ENCODE data around the gene SUMO4. TPM values are rescaled to one million over a fixed set of nuclear protein-coding genes. Genes with fewer than 3 reads are reported as not detected.

The SUMO4 gene
- total and polyA plus RNA-seq, 9 of the 15 experiments (the other 6 are each of a cell fraction or from before 2014, with no cell fraction given) = 0.20 to 1.9 (median 0.50) TPM; not detected in 2

DNA sequence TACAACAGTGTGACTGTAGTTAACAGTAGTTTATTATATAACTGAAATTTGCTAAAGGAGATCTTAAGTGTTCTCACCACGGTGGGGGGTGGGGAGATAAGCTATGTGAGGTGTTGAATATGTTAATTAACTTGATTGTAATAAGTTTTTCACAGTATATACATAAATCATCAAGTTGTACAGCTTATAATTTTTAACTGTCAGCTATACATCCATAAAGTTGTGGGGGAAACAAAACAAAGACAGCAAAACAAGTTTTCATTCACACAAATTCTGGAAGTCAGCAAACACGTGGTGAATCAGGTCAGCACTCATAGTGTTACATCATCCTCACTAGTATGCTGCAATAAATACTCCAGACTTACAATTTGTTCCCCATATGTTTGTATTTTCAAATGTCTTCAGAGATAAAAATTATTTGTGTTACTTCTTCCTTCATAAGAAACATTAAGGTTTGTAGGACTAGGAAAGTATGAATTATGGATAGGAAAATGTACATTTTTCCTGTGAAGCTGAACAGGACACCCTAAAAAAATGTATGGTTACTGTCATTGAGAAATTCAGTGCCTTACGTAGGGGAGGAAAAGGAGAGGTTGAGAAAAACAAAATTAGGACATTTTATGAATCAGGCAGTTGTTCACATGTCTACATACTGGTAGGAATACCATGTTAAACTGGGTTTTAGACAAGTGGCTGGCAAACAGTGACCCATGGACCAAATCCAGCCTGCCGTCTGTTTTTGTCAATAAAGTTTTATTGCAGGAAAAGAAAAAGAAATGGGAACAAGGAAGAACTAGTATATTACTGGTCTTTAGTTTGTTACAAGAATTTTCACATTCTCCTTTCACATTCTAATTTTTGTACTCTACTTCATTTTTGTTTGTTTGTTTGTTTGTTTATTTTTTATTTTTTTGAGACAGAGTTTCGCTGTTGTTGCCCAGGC is 6.0 kb downstream of the SUMO4 start (continued):
- TF ChIP-seq SRSF1 (IDR thresholded peaks at IDR 0.05; ENCODE audit: low read depth, low read length) (no peak), EP400 (IDR thresholded peaks at IDR 0.05) (peak; percentile 85), ATF4 (CRISPR knock-in tag; IDR thresholded peaks at IDR 0.05) (peak; percentile 81), ZNF77 (CRISPR knock-in tag; IDR thresholded peaks at IDR 0.05) (no peak), ZNF146 (CRISPR knock-in tag; IDR thresholded peaks at IDR 0.05; ENCODE audit: unreplicated experiment) (no peak), ZNF584 (CRISPR knock-in tag; IDR thresholded peaks at IDR 0.05; ENCODE audit: low read depth) (peak; percentile 71; the same call in 1 of the 2 replicates), RBM25 (IDR thresholded peaks at IDR 0.05; ENCODE audit: low read depth, low read length, severe bottlenecking) (no peak), CBX8 (IDR thresholded peaks at IDR 0.05; ENCODE audit: borderline replicate concordance, extremely low read depth, low read depth, low read length, poor library complexity, severe bottlenecking) (no peak), POLR3G (IDR thresholded peaks at IDR 0.05; ENCODE audit: extremely low read depth, insufficient read length, insufficient replicate concordance) (no peak), ZNF644 (tag; IDR thresholded peaks at IDR 0.05; ENCODE audit: low read depth) (no peak), ETS2 (tag; IDR thresholded peaks at IDR 0.05; ENCODE audit: borderline replicate concordance, poor library complexity, severe bottlenecking) (no peak), SRSF9 (IDR thresholded peaks at IDR 0.05; ENCODE audit: borderline replicate concordance, low read depth, low read length) (no peak), FOXO4 (CRISPR knock-in tag; IDR thresholded peaks at IDR 0.05) (no peak), GATAD2A (IDR thresholded peaks at IDR 0.05) (no peak), ZNF121 (CRISPR knock-in tag; conservative IDR thresholded peaks at IDR 0.05) (no peak)
- TF ChIP-seq, protein P1, sequence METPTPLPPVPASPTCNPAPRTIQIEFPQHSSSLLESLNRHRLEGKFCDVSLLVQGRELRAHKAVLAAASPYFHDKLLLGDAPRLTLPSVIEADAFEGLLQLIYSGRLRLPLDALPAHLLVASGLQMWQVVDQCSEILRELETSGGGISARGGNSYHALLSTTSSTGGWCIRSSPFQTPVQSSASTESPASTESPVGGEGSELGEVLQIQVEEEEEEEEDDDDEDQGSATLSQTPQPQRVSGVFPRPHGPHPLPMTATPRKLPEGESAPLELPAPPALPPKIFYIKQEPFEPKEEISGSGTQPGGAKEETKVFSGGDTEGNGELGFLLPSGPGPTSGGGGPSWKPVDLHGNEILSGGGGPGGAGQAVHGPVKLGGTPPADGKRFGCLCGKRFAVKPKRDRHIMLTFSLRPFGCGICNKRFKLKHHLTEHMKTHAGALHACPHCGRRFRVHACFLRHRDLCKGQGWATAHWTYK (CRISPR knock-in tag; IDR thresholded peaks at IDR 0.05) = no peak
- TF ChIP-seq, protein P2, sequence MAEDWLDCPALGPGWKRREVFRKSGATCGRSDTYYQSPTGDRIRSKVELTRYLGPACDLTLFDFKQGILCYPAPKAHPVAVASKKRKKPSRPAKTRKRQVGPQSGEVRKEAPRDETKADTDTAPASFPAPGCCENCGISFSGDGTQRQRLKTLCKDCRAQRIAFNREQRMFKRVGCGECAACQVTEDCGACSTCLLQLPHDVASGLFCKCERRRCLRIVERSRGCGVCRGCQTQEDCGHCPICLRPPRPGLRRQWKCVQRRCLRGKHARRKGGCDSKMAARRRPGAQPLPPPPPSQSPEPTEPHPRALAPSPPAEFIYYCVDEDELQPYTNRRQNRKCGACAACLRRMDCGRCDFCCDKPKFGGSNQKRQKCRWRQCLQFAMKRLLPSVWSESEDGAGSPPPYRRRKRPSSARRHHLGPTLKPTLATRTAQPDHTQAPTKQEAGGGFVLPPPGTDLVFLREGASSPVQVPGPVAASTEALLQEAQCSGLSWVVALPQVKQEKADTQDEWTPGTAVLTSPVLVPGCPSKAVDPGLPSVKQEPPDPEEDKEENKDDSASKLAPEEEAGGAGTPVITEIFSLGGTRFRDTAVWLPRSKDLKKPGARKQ (CRISPR knock-in tag; IDR thresholded peaks at IDR 0.05) = no peak
- TF ChIP-seq, protein P3, sequence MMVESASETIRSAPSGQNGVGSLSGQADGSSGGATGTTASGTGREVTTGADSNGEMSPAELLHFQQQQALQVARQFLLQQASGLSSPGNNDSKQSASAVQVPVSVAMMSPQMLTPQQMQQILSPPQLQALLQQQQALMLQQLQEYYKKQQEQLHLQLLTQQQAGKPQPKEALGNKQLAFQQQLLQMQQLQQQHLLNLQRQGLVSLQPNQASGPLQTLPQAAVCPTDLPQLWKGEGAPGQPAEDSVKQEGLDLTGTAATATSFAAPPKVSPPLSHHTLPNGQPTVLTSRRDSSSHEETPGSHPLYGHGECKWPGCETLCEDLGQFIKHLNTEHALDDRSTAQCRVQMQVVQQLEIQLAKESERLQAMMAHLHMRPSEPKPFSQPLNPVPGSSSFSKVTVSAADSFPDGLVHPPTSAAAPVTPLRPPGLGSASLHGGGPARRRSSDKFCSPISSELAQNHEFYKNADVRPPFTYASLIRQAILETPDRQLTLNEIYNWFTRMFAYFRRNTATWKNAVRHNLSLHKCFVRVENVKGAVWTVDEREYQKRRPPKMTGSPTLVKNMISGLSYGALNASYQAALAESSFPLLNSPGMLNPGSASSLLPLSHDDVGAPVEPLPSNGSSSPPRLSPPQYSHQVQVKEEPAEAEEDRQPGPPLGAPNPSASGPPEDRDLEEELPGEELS (CRISPR knock-in tag; IDR thresholded peaks at IDR 0.05; ENCODE audit: borderline replicate concordance) = no peak

Data from K562 (cell line).